PC-9 (cell line): ENCODE results near the gene UROS.

Experiments used
- CTCF ChIP-seq: fragments of 200-600 bp; sonication (generic); conservative IDR thresholded peaks from 2 replicates; pipeline ENCODE4 v1.6.1; 2017; ENCODE audit warnings: mixed run types, antibody characterized with exemption, mild to moderate bottlenecking, moderate library complexity
- EZH2 ChIP-seq: fragments of 200-600 bp; sonication (generic); IDR thresholded peaks from 2 replicates; pipeline ENCODE4 v1.8.0; 2017; ENCODE audit warnings: antibody characterized with exemption, low read depth

- TF ChIP-seq CTCF = no peak
- TF ChIP-seq EZH2 = no peak
Measured at GRCh38 chr10:125852487-125852886, 29.4 kb upstream of the UROS start.
